Testis (tissue), 2 donors: Measurements from ENCODE around the gene MT1M.

Experiments
- CTCF ChIP-seq, 3 experiments: fragments of 450-650 bp in 2 of 3; fragments of 200-600 bp in 1 of 3; sonication (generic) in 1 of 3; IDR thresholded peaks; one replicate each; pipeline ENCODE4 v1.5.1; 2016 to 2019; ENCODE audit warnings: antibody characterized with exemption in 3 of 3, mild to moderate bottlenecking in 2 of 3, moderate library complexity in 1 of 3
- POLR2A ChIP-seq: fragments of 450-650 bp; IDR thresholded peaks from one replicate; pipeline ENCODE4 v1.6.1; 2017; ENCODE audit warnings: antibody characterized with exemption, mild to moderate bottlenecking, moderate library complexity

- no peak for TF ChIP-seq POLR2A
- no peak for TF ChIP-seq CTCF (IDR thresholded peaks at IDR 0.05)
These were observed 25.9 kb upstream of the MT1M start for GRCh38 chr16:56606476-56607108.
